ENCODE results near the gene KIF20A. TPM values are rescaled to one million over a fixed set of nuclear protein-coding genes. Genes with fewer than 3 reads are reported as not detected.
A peak's percentile ranks its signal among the peaks of the same experiment; 100 is the strongest.

KIF20A gene
- total RNA-seq, 1 donor = 24.7 TPM

DNA sequence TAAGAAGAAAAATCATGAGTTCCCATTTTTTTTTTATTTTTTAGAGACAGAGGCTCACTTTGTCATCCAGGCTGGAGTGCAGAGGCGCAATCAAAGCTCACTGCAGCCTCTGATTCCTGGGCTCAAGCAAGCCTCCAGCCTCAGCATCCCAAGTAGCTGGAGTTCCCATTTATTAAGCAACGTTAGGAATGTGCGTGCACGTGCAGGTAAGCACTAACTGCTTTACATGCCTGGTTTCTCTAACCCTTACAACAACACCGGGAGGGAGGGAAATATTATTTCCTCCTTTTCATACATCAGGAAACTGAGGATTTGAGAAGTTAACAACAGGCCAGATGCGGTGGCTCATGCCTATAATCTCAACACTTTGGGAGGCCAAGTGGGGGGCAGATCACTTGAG lies 50.5 kb downstream of the KIF20A start:
- TF ChIP-seq, protein P1, sequence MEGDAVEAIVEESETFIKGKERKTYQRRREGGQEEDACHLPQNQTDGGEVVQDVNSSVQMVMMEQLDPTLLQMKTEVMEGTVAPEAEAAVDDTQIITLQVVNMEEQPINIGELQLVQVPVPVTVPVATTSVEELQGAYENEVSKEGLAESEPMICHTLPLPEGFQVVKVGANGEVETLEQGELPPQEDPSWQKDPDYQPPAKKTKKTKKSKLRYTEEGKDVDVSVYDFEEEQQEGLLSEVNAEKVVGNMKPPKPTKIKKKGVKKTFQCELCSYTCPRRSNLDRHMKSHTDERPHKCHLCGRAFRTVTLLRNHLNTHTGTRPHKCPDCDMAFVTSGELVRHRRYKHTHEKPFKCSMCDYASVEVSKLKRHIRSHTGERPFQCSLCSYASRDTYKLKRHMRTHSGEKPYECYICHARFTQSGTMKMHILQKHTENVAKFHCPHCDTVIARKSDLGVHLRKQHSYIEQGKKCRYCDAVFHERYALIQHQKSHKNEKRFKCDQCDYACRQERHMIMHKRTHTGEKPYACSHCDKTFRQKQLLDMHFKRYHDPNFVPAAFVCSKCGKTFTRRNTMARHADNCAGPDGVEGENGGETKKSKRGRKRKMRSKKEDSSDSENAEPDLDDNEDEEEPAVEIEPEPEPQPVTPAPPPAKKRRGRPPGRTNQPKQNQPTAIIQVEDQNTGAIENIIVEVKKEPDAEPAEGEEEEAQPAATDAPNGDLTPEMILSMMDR (IDR thresholded peaks at IDR 0.05; ENCODE audit: insufficient read depth, low read length) = no peak
- no peak for DNase-seq (ENCODE audit: low read depth)
- H3K4me3 ChIP-seq (ENCODE audit: low read depth, low read length) = no peak overlapping the region

DNA sequence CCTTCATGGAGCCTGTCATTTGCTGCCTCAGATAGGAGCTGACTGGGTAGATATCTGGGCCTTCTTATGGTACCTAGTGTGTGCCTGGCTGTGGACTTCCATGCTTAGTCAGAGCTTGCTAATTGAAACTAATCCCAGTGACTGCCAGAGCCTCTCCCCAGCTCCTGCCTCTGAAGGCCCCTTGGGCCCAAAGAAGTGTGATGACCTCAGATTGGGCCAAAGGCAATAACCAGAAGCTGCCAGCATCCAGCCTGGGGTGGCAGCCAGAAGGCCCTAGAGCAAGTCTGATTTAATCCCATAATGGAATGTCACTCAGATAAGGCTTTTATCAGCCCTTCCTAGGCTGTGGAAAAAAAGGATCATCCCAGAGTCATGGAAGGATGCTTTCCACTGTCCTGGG lies 51.3 kb downstream of the KIF20A start:
- TF ChIP-seq, protein P1 (IDR thresholded peaks at IDR 0.05; ENCODE audit: insufficient read depth, low read length) = no peak
- H3K4me3 ChIP-seq (ENCODE audit: low read depth, low read length) = no peak overlapping the region
- peak; percentile 87 for DNase-seq (ENCODE audit: low read depth)

DNA sequence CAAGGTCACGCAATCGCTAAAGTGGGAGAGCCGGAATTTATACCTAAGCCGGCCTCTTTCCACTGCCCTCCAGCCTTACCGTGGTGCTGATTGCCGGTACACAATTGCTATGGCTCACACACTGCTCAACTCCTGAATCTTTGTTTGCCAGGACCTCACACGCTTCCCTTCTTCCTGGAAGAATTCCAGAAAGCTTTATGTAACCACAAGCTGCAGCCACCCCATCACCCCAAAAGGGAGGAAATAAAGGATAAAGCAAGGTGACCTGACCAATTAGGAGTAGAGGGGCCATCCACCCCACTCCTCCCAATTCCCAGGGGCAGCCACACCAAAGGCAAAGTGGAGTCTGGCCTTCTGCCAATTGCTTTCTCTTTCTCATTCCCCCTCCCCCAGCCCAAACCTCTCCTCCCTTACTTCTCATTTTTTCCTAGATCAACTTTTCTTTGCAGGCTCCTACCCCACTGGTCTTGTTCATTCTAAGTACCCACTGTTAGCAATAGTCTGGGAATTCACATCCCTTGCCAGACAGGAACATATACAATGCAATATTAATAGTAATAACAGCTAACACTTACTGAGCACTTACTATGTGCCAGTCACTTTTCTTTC lies 52.2 kb downstream of the KIF20A start:
- DNase-seq (ENCODE audit: low read depth) = peak; percentile 79
- no peak overlapping the region for H3K4me3 ChIP-seq (ENCODE audit: low read depth, low read length)
- TF ChIP-seq, protein P1 (IDR thresholded peaks at IDR 0.05; ENCODE audit: insufficient read depth, low read length) = no peak

DNA sequence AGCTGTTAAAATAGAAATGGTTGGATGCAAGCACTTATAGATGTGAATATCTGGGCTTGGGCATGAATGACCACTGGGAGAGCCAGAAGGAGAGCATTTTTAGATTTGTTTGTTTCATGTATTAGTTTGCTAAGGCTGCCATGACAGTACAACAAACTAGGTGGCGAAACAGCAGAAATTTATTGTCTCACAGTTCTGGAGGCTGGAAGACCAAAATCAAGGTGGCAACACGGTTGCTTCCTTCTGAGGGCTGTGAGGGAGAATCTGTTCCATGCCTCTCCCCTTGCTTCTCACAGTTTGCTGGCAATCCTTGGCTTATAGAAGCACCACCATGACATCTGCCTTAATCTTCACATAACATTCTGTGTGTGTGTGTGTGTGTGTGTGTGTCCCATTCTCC lies 54.4 kb downstream of the KIF20A start:
- TF ChIP-seq, protein P1 (IDR thresholded peaks at IDR 0.05; ENCODE audit: insufficient read depth, low read length) = no peak
- no peak overlapping the region for H3K4me3 ChIP-seq (ENCODE audit: low read depth, low read length)
- no peak for DNase-seq (ENCODE audit: low read depth)

DNA sequence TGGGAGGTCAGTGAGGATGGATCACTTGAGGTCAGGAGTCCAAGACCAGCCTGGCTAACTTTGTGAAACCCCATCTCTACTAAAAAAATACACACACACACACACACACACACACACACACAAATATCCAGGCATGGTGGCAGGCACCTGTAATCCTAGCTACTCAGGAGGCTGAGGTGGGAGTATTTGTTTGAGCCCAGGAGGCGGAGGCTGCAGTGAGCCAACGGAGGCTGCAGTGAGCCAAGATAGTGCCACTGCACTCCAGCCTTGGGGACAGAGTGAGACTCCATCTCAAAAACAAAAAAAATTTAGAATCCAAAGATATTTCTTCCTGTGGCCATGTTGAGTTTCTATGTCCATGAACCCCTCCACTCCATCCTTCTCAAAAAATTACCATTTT lies 55.7 kb downstream of the KIF20A start:
- TF ChIP-seq, protein P1 (IDR thresholded peaks at IDR 0.05; ENCODE audit: insufficient read depth, low read length) = no peak
- no peak overlapping the region for H3K4me3 ChIP-seq (ENCODE audit: low read depth, low read length)
- DNase-seq (ENCODE audit: low read depth) = no peak

Other genes starting within 250 kb of the KIF20A start
- 42.8 and 50.0 TPM in 2 replicates for gene FAM13B, start 146.0 kb upstream of the KIF20A start, total RNA-seq (ENCODE audit: low replicate concordance)
- gene WNT8A, start 95.1 kb upstream of the KIF20A start, total RNA-seq (ENCODE audit: low replicate concordance) = not detected in 2 replicates
- 6.0 and 11.6 TPM in 2 replicates for gene NME5, start 39.7 kb upstream of the KIF20A start, total RNA-seq (ENCODE audit: low replicate concordance)
- gene BRD8, start 482 bp upstream of the KIF20A start, total RNA-seq (ENCODE audit: low replicate concordance) = 61.2 and 314 TPM in 2 replicates
- 16.4 and 31.4 TPM in 2 replicates for gene CDC23, start 34.2 kb downstream of the KIF20A start, total RNA-seq (ENCODE audit: low replicate concordance)
- not detected in 2 replicates for gene GFRA3, start 95.5 kb downstream of the KIF20A start, total RNA-seq (ENCODE audit: low replicate concordance)
- gene CDC25C, start 152.7 kb downstream of the KIF20A start, total RNA-seq (ENCODE audit: low replicate concordance) = 0.16 and 8.9 TPM in 2 replicates
- 16.4 and 25.6 TPM in 2 replicates for gene FAM53C, start 159.2 kb downstream of the KIF20A start, total RNA-seq (ENCODE audit: low replicate concordance)
- gene KDM3B, start 173.6 kb downstream of the KIF20A start, total RNA-seq (ENCODE audit: low replicate concordance) = 47.1 and 89.5 TPM in 2 replicates

All from fibroblast of the aortic adventitia (primary cell).